LNCAP (cell line): Measurements from ENCODE around the gene DNAH5.

ENCODE experiments used
- TF ChIP-seq, protein P1 (sequence below): fragments of 450-650 bp; IDR thresholded peaks from 2 replicates; pipeline ENCODE4 v1.5.1; 2017; ENCODE audit warnings: mild to moderate bottlenecking

DNAH5 gene

DNA sequence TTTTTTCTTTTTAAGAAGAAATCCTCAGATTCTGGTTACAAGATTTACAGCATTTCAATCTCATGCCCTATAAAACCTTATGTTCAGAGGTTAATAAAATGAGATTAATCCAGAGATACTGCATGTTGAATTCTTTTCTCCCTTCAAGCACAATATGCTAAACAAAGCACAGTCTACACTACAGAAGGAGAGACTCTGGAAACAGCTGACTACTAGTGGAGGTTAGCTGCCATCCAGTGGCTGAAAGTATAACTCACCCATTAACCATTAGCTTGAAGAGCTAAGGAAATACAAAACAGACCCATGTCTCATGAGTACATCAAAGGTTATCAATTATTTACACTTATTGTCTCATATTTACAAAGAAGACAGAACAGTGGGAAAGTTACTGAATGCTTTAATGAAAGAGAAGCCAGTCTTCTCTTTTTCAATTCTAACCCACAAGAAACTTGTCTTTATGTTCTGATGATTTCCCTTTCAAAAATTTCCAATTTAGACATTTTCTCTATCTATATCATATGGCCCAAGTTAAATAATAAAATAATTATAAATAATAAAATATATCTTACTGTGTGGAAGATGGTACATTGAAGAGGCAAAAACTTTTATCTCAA lies 12.7 kb upstream of the DNAH5 start:
- TF ChIP-seq, protein P1, sequence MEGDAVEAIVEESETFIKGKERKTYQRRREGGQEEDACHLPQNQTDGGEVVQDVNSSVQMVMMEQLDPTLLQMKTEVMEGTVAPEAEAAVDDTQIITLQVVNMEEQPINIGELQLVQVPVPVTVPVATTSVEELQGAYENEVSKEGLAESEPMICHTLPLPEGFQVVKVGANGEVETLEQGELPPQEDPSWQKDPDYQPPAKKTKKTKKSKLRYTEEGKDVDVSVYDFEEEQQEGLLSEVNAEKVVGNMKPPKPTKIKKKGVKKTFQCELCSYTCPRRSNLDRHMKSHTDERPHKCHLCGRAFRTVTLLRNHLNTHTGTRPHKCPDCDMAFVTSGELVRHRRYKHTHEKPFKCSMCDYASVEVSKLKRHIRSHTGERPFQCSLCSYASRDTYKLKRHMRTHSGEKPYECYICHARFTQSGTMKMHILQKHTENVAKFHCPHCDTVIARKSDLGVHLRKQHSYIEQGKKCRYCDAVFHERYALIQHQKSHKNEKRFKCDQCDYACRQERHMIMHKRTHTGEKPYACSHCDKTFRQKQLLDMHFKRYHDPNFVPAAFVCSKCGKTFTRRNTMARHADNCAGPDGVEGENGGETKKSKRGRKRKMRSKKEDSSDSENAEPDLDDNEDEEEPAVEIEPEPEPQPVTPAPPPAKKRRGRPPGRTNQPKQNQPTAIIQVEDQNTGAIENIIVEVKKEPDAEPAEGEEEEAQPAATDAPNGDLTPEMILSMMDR, result peak; percentile 86

DNA sequence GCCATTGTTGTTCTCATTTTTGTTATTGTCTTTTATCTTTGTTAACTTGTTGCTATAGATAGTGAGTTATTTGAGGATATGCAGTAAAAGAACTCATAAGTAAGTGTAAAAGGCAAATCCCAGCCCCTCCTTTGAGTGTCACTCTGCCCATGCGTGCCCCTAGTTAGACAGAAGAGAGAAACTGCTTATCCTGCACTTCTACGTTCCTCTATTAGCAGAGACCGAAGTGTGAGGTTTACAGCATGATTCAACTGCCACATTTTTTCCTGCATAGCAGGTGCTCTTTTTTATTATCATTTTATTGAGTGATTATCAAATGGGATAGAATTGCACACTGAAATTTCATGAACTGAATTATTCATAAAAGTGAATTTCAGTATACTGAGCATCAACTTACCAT lies 12.0 kb upstream of the DNAH5 start:
- TF ChIP-seq, protein P1, result no peak

DNA sequence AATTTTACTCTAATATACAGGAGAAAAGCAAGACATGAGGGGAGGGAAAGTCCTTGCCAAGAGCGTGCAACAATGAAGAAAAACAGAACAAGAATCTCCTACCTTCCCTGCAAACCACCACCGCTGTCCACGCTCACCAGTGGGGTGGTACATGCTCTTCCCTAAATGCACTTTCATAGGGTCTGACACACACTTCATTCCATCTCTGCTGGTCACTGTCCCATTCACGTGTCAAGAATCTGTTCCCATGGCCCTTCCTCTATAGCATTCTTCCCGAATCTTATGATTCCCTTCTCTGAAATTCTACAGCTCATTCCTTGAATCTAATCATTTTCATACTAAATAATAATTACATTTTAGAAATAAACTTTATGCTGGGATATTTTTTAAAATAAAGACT lies 11.4 kb upstream of the DNAH5 start:
- TF ChIP-seq, protein P1, result no peak

DNA sequence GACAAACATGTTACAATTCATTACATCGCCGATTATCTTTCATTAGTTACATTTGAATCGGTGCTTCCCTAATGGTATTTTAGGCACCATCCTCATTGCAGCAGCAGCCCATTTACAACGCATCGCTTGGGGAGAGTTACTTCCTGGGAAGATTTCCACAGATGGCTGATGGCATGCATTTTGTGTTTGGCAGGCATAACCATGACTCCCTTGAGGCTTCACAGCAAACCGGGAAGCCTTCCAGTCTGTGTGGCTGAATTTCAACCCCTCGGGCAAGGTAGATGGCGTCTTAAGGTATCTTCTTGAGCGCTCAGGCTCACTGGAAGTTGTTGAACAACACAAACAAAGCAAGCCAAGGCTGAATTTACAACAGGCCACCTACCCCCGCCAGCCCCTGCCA lies 1.6 kb upstream of the DNAH5 start:
- TF ChIP-seq, protein P1, result no peak

DNA sequence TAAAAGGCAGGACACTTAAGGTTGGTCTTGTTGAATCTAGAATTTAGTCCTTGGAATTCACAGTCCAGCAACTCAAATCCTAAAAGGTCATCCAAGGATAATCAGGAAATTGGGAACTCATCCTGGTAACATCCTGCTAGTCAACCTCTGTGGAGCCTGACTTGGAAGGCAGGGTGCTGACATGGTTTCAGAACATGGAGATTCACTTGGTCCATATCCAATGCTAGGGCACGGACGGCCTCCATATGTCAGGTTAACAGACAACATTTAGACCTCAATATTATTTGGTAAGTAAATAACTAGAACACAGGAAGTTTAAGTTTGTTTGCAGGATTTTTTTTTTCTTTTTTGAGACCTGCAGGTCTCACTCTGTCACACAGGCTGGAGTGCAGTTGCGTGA lies 783 bp upstream of the DNAH5 start:
- TF ChIP-seq, protein P1, result no peak

DNA sequence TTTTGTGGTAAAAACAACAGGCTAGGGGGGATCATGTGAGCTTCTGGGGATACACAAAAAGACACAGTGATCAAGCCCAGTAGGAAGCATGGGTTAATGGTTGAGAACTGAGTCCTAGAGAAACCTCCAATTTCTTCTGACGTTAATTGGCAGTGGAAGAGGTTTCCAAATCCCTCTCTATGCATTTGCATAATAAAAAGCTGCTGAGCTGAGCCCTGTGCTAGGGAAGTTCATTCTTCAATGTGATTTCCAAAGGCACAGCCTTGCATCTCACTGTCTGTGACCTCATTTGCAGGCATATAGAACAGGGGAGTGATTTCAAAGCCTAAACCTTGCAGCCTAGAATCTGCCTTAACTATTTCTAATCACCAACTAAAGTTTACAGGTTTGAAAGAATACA lies 812 bp downstream of the DNAH5 start:
- TF ChIP-seq, protein P1, result no peak

DNA sequence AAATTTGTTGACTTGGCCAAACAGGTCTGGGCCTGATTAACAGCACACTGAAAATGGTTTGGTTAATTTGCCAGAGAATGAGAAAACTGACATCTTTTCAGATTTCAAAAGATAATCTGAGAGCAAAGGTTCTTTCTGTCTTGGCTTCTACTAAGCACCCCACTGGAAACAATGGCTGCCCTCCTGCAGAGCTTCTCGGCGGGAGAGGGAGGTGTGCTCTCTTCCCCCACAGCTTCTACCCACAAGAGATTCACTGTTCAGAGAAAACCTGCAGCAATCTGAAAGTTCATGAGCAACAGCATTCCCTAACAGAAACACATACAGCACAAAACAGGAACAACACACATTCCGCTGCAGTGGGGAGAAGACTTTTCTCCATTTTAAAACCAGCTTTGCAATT lies 3.0 kb downstream of the DNAH5 start:
- TF ChIP-seq, protein P1, result no peak

DNA sequence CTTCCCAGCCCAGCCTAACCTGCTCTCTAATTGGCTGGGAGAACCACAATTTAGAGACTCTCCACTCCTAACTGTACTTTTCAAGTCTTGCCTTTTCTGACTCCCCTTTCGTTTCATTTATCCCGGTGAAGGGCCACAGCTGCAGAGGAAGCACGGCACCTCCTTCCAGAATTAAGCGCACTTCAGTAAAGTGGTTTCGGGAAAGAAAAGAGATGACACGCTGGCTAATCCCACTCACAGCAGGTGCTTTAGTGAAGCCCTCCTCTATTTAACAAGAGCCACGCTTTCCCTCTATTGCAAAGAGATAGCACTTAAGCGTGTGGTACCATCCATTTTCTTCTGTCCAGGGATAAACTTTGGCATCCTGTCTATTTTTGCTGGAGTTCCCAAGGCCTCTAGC lies 4.8 kb downstream of the DNAH5 start:
- TF ChIP-seq, protein P1, result no peak
